Neural progenitor cell (in vitro differentiated cells): ENCODE results near the gene BCL2A1. TPM values are rescaled to one million over a fixed set of nuclear protein-coding genes. Genes with fewer than 3 reads are reported as not detected.
"Not testable (repeated sequence)": the region's sequence is repeated elsewhere in the genome, so short reads cannot be mapped to it uniquely, and the experiment has no call there.

Experiments
- DNase-seq: peaks from one replicate; pipeline ENCODE4 v3.0.0-alpha.2; 2016; ENCODE audit warnings: low spot score
- H2AFZ ChIP-seq: fragments of 200-600 bp; sonication (generic); replicated peaks from 2 replicates; pipeline ENCODE4 v1.6.1; 2016; ENCODE audit warnings: antibody characterized with exemption
- H3F3A ChIP-seq: fragments of 200-600 bp; sonication (generic); 2 replicates; pipeline ENCODE4 v1.6.1; 2016; ENCODE audit warnings: antibody characterized with exemption, low read depth
- H3K27ac ChIP-seq: fragments of 200-600 bp; sonication (generic); 2 replicates; pipeline ENCODE4 v1.5.1; 2016; ENCODE audit warnings: mild to moderate bottlenecking
- H3K27me3 ChIP-seq: fragments of 200-600 bp; sonication (generic); 2 replicates; pipeline ENCODE4 v1.6.1; 2016; ENCODE audit warnings: mild to moderate bottlenecking, moderate library complexity
- H3K36me3 ChIP-seq: fragments of 200-600 bp; sonication (generic); 2 replicates; pipeline ENCODE4 v1.5.1; 2016
- H3K4me1 ChIP-seq: fragments of 200-600 bp; sonication (generic); 2 replicates; pipeline ENCODE4 v1.6.1; 2016; ENCODE audit warnings: mixed run types
- H3K4me2 ChIP-seq: fragments of 200-600 bp; sonication (generic); 2 replicates; pipeline ENCODE4 v1.6.1; 2016
- H3K4me3 ChIP-seq: fragments of 200-600 bp; sonication (generic); 2 replicates; pipeline ENCODE4 v1.5.1; 2016
- H3K79me2 ChIP-seq: fragments of 200-600 bp; sonication (generic); 2 replicates; pipeline ENCODE4 v1.6.1; 2016; ENCODE audit warnings: low read depth
- H3K9ac ChIP-seq: fragments of 200-600 bp; sonication (generic); 2 replicates; pipeline ENCODE4 v1.6.1; 2016
- H3K9me3 ChIP-seq: fragments of 200-600 bp; sonication (generic); 2 replicates; pipeline ENCODE4 v1.5.1; 2016; ENCODE audit warnings: low read depth
- H4K20me1 ChIP-seq: fragments of 200-600 bp; sonication (generic); 2 replicates; pipeline ENCODE4 v1.6.1; 2016; ENCODE audit warnings: low read depth
- H3K27ac Mint-ChIP-seq: 3 replicates; pipeline ENCODE4 v1.8.0; 2021; ENCODE audit warnings: mixed read lengths
- H3K27me3 Mint-ChIP-seq: 2 replicates; pipeline ENCODE4 v1.8.0; 2022; ENCODE audit warnings: low read depth, mild to moderate bottlenecking, inconsistent platforms, moderate library complexity, mixed read lengths; ENCODE audit not compliant: insufficient read depth
- H3K36me3 Mint-ChIP-seq: 3 replicates; pipeline ENCODE4 v1.8.0; 2021; ENCODE audit warnings: mixed read lengths
- H3K4me1 Mint-ChIP-seq: 3 replicates; pipeline ENCODE4 v1.8.0; 2021; ENCODE audit warnings: mixed read lengths
- H3K4me3 Mint-ChIP-seq: 3 replicates; pipeline ENCODE4 v1.8.0; 2021; ENCODE audit warnings: mild to moderate bottlenecking, moderate library complexity, mixed read lengths
- H3K9me3 Mint-ChIP-seq: 3 replicates; pipeline ENCODE4 v1.8.0; 2020; ENCODE audit warnings: mixed read lengths
- EZH2 ChIP-seq: fragments of 200-600 bp; sonication (generic); IDR thresholded peaks from 2 replicates; pipeline ENCODE4 v1.6.1; 2017; ENCODE audit warnings: antibody characterized with exemption, mild to moderate bottlenecking, moderate library complexity
- EZH2phosphoT487 ChIP-seq: fragments of 200-600 bp; sonication (generic); IDR thresholded peaks from 2 replicates; pipeline ENCODE4 v1.6.1; 2017; ENCODE audit warnings: antibody characterized with exemption
- total RNA-seq: library from RNA; depleted of rRNA; stranded (reverse); fragments of >200 nt; gene quantifications from 2 replicates; pipeline ENCODE4 v1.2.3, GENCODE V29; 2015; ENCODE audit warnings: low replicate concordance
- TF ChIP-seq, protein P1 (sequence below): fragments of 200-600 bp; sonication (generic); IDR thresholded peaks from 2 replicates; pipeline ENCODE4 v1.5.1; 2017; ENCODE audit warnings: antibody characterized with exemption, mild to moderate bottlenecking

The BCL2A1 gene
- total RNA-seq, 1 donor from 2014 or later = not detected

DNA sequence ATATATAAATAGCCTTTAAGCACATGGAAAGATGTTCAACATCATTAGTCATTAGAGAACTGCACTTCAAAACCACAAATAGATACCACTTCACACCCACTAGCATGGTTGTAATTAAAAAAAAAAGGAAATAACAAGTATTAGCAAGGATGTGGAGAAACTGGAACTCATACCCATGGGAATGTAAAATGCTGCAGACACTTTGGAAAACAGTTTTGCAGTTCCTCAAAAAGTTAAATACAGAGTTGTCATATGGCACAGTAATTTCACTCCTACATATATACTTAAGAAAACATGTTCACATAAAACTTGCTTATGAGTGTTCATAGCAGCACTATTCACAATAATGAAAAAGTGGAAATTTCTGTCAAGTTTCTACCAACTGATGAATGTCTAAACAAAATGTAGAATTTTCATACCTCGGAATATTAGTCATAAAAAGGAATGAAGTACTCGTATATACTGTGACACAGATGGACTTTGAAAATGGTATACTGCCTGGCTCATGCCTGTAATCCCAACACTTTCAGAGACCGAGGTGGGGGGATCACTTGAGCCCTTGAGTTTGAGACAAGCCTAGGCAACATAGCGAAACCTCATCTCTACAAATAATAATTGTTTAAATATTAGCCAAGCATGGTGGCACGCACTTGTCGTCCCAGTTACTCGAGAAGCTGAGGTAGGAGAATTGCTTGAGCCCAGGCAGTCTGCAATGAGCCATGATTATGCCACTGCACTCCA is 28.1 kb downstream of the BCL2A1 start:
- Histone ChIP-seq H3K27ac (no peak overlapping the region), H3K4me2 (no peak overlapping the region), H3K9ac (no peak overlapping the region), H3K9me3 (no peaks in the 10 kb centered on the region), H3K27me3 (no peaks in the 10 kb centered on the region), H3K4me1 (no peaks in the 10 kb centered on the region), H3K36me3 (no peaks in the 10 kb centered on the region), H2AFZ (no peak overlapping the region), H3K4me3 (no peak overlapping the region), H3F3A (no peaks in the 10 kb centered on the region), H4K20me1 (no peaks in the 10 kb centered on the region), H3K79me2 (no peaks in the 10 kb centered on the region)
- Mint-ChIP-seq H3K4me3 (no peak overlapping the region), H3K27me3 (peaks cover 4% of the 10 kb centered on the region), H3K27ac (no peak overlapping the region), H3K9me3 (no peaks in the 10 kb centered on the region), H3K36me3 (no peaks in the 10 kb centered on the region), H3K4me1 (no peaks in the 10 kb centered on the region)
- TF ChIP-seq, protein P1, sequence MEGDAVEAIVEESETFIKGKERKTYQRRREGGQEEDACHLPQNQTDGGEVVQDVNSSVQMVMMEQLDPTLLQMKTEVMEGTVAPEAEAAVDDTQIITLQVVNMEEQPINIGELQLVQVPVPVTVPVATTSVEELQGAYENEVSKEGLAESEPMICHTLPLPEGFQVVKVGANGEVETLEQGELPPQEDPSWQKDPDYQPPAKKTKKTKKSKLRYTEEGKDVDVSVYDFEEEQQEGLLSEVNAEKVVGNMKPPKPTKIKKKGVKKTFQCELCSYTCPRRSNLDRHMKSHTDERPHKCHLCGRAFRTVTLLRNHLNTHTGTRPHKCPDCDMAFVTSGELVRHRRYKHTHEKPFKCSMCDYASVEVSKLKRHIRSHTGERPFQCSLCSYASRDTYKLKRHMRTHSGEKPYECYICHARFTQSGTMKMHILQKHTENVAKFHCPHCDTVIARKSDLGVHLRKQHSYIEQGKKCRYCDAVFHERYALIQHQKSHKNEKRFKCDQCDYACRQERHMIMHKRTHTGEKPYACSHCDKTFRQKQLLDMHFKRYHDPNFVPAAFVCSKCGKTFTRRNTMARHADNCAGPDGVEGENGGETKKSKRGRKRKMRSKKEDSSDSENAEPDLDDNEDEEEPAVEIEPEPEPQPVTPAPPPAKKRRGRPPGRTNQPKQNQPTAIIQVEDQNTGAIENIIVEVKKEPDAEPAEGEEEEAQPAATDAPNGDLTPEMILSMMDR = no peak
- TF ChIP-seq EZH2phosphoT487 (no peak), EZH2 (no peak)
- DNase-seq = no peak

DNA sequence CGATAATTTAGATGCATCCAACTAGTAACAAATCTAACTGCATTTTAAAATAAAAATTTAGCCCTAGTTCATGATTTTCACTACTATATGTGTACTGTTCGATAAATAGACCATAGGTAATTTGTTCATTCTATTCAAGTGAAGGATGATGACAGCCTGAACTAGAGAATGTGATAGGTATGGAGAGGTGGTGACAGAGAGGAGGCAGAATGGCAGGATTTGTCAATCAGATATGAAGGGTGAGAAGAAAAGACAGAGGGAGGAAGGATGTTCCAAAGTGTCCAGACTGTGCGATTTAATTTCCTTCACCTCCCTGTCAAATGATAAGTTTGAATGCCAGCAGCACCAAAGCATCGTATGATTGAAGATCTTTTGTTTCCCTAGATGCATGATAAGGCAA is 31.6 kb downstream of the BCL2A1 start:
- Mint-ChIP-seq H3K27ac (no peak overlapping the region), H3K27me3 (peaks cover 4% of the 10 kb centered on the region), H3K36me3 (no peaks in the 10 kb centered on the region), H3K4me3 (no peak overlapping the region), H3K9me3 (no peaks in the 10 kb centered on the region), H3K4me1 (peaks cover 9% of the 10 kb centered on the region)
- peaks cover 11% of the 10 kb centered on the region for H3K4me1 ChIP-seq
- no peaks in the 10 kb centered on the region for H3K36me3 ChIP-seq
- peaks cover 5% of the 10 kb centered on the region for H3F3A ChIP-seq
- H2AFZ ChIP-seq = no peak overlapping the region
- no peak overlapping the region for H3K4me3 ChIP-seq
- TF ChIP-seq EZH2 (no peak), EZH2phosphoT487 (no peak)
- TF ChIP-seq, protein P1 = no peak
- H3K27ac ChIP-seq = no peak overlapping the region
- H3K9me3 ChIP-seq = no peaks in the 10 kb centered on the region
- no peaks in the 10 kb centered on the region for H3K79me2 ChIP-seq
- H4K20me1 ChIP-seq = no peaks in the 10 kb centered on the region
- no peak overlapping the region for H3K4me2 ChIP-seq
- no peak for DNase-seq
- no peak overlapping the region for H3K9ac ChIP-seq
- no peaks in the 10 kb centered on the region for H3K27me3 ChIP-seq

DNA sequence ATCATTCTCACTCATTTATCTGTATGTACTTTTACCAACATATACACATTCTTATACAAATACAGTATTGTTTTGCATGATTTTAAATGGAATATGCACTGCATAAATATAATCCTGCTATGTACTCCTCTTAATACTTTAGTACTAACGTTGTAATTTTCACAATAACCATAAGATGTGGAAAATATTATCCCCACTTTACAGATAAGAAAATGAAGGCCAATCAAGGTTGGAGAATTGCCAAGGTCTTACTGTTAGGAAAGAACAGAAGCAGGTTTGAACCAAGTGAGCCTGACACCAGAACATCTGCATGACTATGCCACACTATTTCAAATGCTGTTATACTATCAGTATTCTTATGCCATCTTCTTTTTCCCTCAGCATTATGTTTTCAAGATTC is 32.9 kb downstream of the BCL2A1 start:
- TF ChIP-seq EZH2phosphoT487 (no peak), EZH2 (no peak)
- TF ChIP-seq, protein P1 = no peak

DNA sequence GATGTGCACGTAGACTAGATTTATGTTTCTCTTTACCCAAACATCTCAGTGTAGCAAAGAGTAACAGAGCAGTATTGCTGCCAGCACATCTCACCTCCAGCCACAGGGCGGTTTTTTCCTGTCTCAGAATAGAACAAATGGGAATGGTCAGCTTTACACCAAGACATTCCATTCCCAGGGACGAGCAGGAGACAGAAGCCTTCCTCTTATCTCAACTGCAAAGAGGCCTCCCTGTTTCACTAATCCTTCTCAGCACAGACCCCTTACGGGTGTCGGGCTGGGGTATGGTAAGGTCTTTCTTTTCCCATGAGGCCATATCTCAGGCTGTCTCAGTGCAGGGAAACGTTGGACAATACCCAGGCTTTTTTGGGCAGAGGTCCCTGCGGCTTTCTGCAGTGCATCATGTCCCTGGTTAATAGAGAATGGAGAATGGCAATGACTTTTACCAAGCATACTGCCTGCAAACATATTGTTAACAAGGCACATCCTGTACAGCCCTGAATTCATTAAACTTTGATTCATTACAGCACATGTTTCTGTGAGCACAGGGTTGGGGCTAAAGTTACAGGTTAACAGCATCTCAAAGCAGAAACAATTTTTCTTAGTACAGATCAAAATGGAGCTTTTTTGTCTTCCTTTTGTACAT is 35.3 kb downstream of the BCL2A1 start:
- not testable (repeated sequence) for H3K79me2 ChIP-seq, H3K36me3 Mint-ChIP-seq, H3K4me1 Mint-ChIP-seq, H3F3A ChIP-seq, H3K9me3 Mint-ChIP-seq, H3K27me3 Mint-ChIP-seq, H3K4me3 ChIP-seq, H3K9me3 ChIP-seq, H3K36me3 ChIP-seq, H3K9ac ChIP-seq, H3K4me3 Mint-ChIP-seq, H3K27me3 ChIP-seq, H4K20me1 ChIP-seq, H3K27ac Mint-ChIP-seq
- H3K4me1 ChIP-seq = peaks cover 11% of the 10 kb centered on the region
- DNase-seq = peak; percentile 63
- H2AFZ ChIP-seq = peak overlapping the region; percentile 48
- peak overlapping the region; percentile 67 for H3K27ac ChIP-seq
- peak overlapping the region; percentile 60 for H3K4me2 ChIP-seq

More for the DNA sequence above, 32.9 kb downstream of the BCL2A1 start:
- Histone ChIP-seq H4K20me1 (no peaks in the 10 kb centered on the region), H3K4me1 (peaks cover 11% of the 10 kb centered on the region), H3K27ac (no peak overlapping the region), H3K9ac (no peak overlapping the region), H3K36me3 (no peaks in the 10 kb centered on the region), H3K79me2 (no peaks in the 10 kb centered on the region), H3K4me3 (no peak overlapping the region), H2AFZ (no peak overlapping the region), H3F3A (peaks cover 5% of the 10 kb centered on the region), H3K9me3 (no peaks in the 10 kb centered on the region), H3K4me2 (no peak overlapping the region), H3K27me3 (no peaks in the 10 kb centered on the region)
- H3K36me3 Mint-ChIP-seq = no peaks in the 10 kb centered on the region
- H3K4me3 Mint-ChIP-seq = no peak overlapping the region
- H3K27ac Mint-ChIP-seq = no peak overlapping the region
- DNase-seq = no peak
- peaks cover 9% of the 10 kb centered on the region for H3K4me1 Mint-ChIP-seq
- peaks cover 6% of the 10 kb centered on the region for H3K27me3 Mint-ChIP-seq
- H3K9me3 Mint-ChIP-seq = no peaks in the 10 kb centered on the region
